Measurements from ENCODE around the gene EXD3.
A peak's percentile ranks its signal among the peaks of the same experiment; 100 is the strongest.

The EXD3 gene

GRCh38 chr9:137316012-137316981, 106.7 kb downstream of the EXD3 start:
- peak overlapping the region; percentile 12; the same call in 1 of the 2 replicates for H3K4me3 ChIP-seq (ENCODE audit: low read length)
- no peak for TF ChIP-seq ZNF274 (IDR thresholded peaks at IDR 0.05; ENCODE audit: low read depth, low read length)

- no peak for TF ChIP-seq ZNF274 (IDR thresholded peaks at IDR 0.05; ENCODE audit: low read depth, low read length)
- H3K4me3 ChIP-seq (ENCODE audit: low read length) = no peak overlapping the region
Observed at GRCh38 chr9:137315581-137316011, 107.4 kb downstream of the EXD3 start.

- no peak overlapping the region for H3K4me3 ChIP-seq (ENCODE audit: low read length)
- no peak for TF ChIP-seq ZNF274 (IDR thresholded peaks at IDR 0.05; ENCODE audit: low read depth, low read length)
Observed at GRCh38 chr9:137314561-137315560, 108.1 kb downstream of the EXD3 start.

- no peak overlapping the region for H3K4me3 ChIP-seq (ENCODE audit: low read length)
Observed at GRCh38 chr9:137313956-137314560, 108.9 kb downstream of the EXD3 start.

GRCh38 chr9:137313326-137313936, 109.5 kb downstream of the EXD3 start:
- no peak overlapping the region for H3K4me3 ChIP-seq (ENCODE audit: low read length)
- no peak for TF ChIP-seq ZNF274 (IDR thresholded peaks at IDR 0.05; ENCODE audit: low read depth, low read length)

More at GRCh38 chr9:137313956-137314560, 108.9 kb downstream of the EXD3 start:
- TF ChIP-seq ZNF274 (IDR thresholded peaks at IDR 0.05; ENCODE audit: low read depth, low read length) = no peak

GRCh38 chr9:137312852-137313325, 110.1 kb downstream of the EXD3 start:
- no peak overlapping the region for H3K4me3 ChIP-seq (ENCODE audit: low read length)
- TF ChIP-seq ZNF274 (IDR thresholded peaks at IDR 0.05; ENCODE audit: low read depth, low read length) = no peak

- TF ChIP-seq ZNF274 (IDR thresholded peaks at IDR 0.05; ENCODE audit: low read depth, low read length) = no peak
- no peak overlapping the region for H3K4me3 ChIP-seq (ENCODE audit: low read length)
Observed at GRCh38 chr9:137311986-137312851, 110.7 kb downstream of the EXD3 start.

GRCh38 chr9:137311171-137311985, 111.6 kb downstream of the EXD3 start:
- no peak for TF ChIP-seq ZNF274 (IDR thresholded peaks at IDR 0.05; ENCODE audit: low read depth, low read length)
- H3K4me3 ChIP-seq (ENCODE audit: low read length) = no peak overlapping the region

- TF ChIP-seq ZNF274 (IDR thresholded peaks at IDR 0.05; ENCODE audit: low read depth, low read length) = no peak
- no peak overlapping the region for H3K4me3 ChIP-seq (ENCODE audit: low read length)
Observed at GRCh38 chr9:137310189-137311052, 112.5 kb downstream of the EXD3 start.

GRCh38 chr9:137309368-137310188, 113.4 kb downstream of the EXD3 start:
- no peak for TF ChIP-seq ZNF274 (IDR thresholded peaks at IDR 0.05; ENCODE audit: low read depth, low read length)
- no peak overlapping the region for H3K4me3 ChIP-seq (ENCODE audit: low read length)

All from GM08714 (cell line).